Heart left ventricle (tissue), 13 donors: ENCODE data around the gene TCF7L2.

Source experiments
- CTCF ChIP-seq, 12 donors: fragments of 200-600 bp; sonication (generic) in 4 of 12; IDR thresholded peaks; one replicate each; pipeline versions ENCODE4 v1.5.0 to v1.8.0; 2018 to 2022; ENCODE audit warnings: antibody characterized with exemption in 12 of 12, mild to moderate bottlenecking in 5 of 12
- POLR2A ChIP-seq, 2 donors: fragments of 450-650 bp; IDR thresholded peaks; one replicate each; pipeline ENCODE4 v1.6.1; 2017; ENCODE audit warnings: antibody characterized with exemption in 2 of 2, mild to moderate bottlenecking in 2 of 2, moderate library complexity in 2 of 2
- donor health status: ischemic (EF 13 %, LVEDD 7.1; RV severe dilation, severe dysfunction).
- donor health status: DM: no; HTN: yes; CAD: no.
- donor health status: DM: no; HTN: no; CAD: no.
- donor health status: ischemic (EF 25% LVEDD 6.9; RV normal size, moderate dysfunction).
- donor health status: ischemic (EF 25% LVEDD 5.7; RV mildly dilated, moderate dysfunction).
- donor health status: ischemic (EF 35%, LVEDD 5.7; RV mildly dilated, moderate dysfunction).
- donor health status: nonischemic (EF 11% LVEDD 7.7; RV severe dilation, severe dysfunction).
- donor health status: DM: yes; HTN: yes; CAD: no.
- donor health status: PGD.
- donor health status: ischemic (EF 29% LVEDD 5.4; RV normal size, mild dysfunction).
- donor health status: nonischemic (EF 23%, LVEDD 6.1; RV moderate dilation, normal function).

GRCh38 chr10:112956631-112957350 is 6.7 kb downstream of the TCF7L2 start:
- TF ChIP-seq POLR2A (IDR thresholded peaks at IDR 0.05) (no peak), CTCF (IDR thresholded peaks at IDR 0.05) (no peak)
